H54 (cell line): ENCODE results near the gene RUNX2.
A peak's percentile ranks its signal among the peaks of the same experiment; 100 is the strongest.

ENCODE experiments used
- DNase-seq: peaks from one replicate; pipeline ENCODE4 v3.0.0; 2011; ENCODE audit warnings: low spot score, mixed read lengths; ENCODE audit not compliant: insufficient read length
- FAIRE-seq: peaks from 3 replicates; lab custom pipeline; 2011; peaks lifted over from hg19 to GRCh38; lab: Jason Lieb, UNC
- POLR2A ChIP-seq: IDR thresholded peaks from 2 replicates; pipeline ENCODE4 v1.6.1; 2011; ENCODE audit warnings: low read depth, mild to moderate bottlenecking, low read length

RUNX2 gene

DNA sequence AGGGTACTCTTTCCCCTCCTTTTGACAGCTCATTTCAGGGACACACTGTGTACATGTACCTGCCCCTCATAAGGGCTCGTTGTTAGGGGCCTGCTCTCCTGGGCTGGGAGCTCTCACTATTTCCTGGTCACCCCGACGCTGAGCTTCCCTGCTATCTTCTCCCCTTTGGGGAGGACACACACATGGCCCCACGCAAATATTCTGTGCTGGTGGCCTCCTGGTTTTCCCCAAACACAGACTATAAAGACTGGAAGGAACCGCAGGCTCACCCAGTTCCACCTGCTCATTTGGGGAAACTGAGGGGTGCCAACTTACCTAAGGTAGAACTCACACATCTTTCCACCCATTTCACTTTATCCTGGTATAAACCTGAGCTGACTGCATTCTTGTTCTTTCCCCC lies 351.0 kb downstream of the RUNX2 start:
- FAIRE-seq: no peak
- no peak for TF ChIP-seq POLR2A
- DNase-seq: no peak

DNA sequence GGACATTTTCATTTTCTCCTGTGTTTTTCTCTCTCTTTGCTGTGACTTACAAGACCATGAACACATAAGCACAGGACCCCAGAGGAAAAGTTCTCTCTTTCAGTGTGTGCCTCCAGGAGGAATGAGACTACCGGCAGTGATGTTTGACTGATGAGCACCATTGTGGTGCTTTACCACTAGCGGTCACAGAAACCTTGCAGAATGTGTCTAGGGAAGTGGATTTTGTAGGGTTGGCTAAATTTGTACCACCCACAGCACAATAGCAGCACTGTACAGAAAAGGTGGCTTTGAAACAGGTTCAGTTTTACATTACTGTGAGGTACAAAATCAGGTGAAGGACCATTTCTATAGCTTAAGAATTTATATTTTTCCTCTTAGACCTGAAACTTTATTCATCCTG lies 351.5 kb downstream of the RUNX2 start:
- FAIRE-seq: no peak
- TF ChIP-seq POLR2A: no peak

GRCh38 chr6:45681860-45682511 lies 353.9 kb downstream of the RUNX2 start:
- DNase-seq (no peak), FAIRE-seq (no peak)
- no peak for TF ChIP-seq POLR2A

More for the DNA sequence above, 351.5 kb downstream of the RUNX2 start:
- DNase-seq: no peak

- DNase-seq: no peak
- no peak for TF ChIP-seq POLR2A
- FAIRE-seq: no peak
These were observed 356.3 kb downstream of the RUNX2 start for GRCh38 chr6:45684476-45684875.

DNA sequence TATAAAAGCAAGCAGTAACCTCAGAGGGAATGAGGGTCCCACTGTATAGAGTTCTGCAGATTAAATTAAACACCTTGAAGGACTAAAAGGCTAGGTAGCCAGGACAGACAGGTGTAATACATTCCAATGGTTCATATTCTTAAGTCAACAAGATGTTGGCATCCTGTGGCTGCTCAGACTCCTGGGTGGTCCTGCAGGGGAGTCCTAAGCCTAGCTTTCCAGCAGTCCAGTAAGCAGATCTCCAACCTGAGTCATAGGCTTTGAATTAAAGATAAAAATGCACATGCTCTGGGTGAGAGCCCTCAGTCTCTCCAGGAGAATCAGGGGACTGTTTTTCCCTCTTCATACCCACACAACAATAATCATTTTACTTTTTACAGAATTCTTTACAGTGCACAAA lies 356.9 kb downstream of the RUNX2 start:
- DNase-seq (no peak), FAIRE-seq (no peak)
- no peak for TF ChIP-seq POLR2A

- no peak for FAIRE-seq
- no peak for DNase-seq
- TF ChIP-seq POLR2A: no peak
These were observed 358.9 kb downstream of the RUNX2 start for GRCh38 chr6:45686841-45687569.

GRCh38 chr6:45687570-45687969 lies 359.4 kb downstream of the RUNX2 start:
- no peak for TF ChIP-seq POLR2A
- FAIRE-seq (no peak), DNase-seq (no peak)

DNA sequence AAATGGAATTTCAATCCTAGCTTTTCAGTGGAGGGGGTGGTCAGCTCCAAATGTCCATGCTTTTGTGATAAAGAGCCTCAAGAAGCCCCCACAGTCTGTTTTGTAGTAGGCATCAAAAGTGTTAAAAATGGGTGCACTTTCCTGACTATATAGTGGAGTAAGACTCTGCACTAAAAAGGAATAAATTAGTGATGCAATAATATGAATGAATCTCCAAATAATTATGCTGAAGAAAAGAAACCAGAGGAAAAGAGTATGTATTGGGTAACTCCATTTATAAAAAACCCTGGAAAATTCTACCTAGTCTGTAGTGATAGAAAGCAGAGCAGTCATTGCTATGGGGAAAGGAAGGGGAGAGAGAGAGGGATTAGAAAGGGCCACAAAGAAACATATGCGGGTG lies 360.1 kb downstream of the RUNX2 start:
- no peak for TF ChIP-seq POLR2A
- no peak for DNase-seq
- FAIRE-seq: no peak

GRCh38 chr6:45689926-45690615 lies 361.9 kb downstream of the RUNX2 start:
- TF ChIP-seq POLR2A: no peak
- DNase-seq (no peak), FAIRE-seq (no peak)

DNA sequence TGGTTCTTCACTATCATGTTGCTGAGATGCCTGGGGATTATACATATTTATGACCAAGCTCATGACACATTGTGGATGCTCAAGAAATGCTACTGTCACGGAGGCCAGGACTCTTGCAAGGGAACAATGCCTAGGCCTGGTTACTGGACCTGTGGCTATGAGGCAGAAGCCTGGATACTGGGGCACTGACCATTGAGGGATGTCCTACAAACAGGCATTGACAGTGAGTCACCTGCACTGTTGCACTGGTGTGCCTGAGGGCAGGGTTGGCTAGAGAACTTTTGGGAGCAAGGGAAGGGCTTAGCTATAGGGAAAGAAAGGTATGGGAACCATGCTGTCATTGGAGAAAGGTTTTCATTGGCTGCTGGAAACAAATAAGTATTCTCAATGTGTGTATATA lies 362.7 kb downstream of the RUNX2 start:
- FAIRE-seq (no peak), DNase-seq (no peak)
- no peak for TF ChIP-seq POLR2A

- FAIRE-seq: no peak
- no peak for DNase-seq
- no peak for TF ChIP-seq POLR2A
These were observed 363.3 kb downstream of the RUNX2 start for GRCh38 chr6:45691426-45691825.

- no peak for FAIRE-seq
- no peak for TF ChIP-seq POLR2A
- no peak for DNase-seq
These were observed 363.9 kb downstream of the RUNX2 start for GRCh38 chr6:45692021-45692420.

DNA sequence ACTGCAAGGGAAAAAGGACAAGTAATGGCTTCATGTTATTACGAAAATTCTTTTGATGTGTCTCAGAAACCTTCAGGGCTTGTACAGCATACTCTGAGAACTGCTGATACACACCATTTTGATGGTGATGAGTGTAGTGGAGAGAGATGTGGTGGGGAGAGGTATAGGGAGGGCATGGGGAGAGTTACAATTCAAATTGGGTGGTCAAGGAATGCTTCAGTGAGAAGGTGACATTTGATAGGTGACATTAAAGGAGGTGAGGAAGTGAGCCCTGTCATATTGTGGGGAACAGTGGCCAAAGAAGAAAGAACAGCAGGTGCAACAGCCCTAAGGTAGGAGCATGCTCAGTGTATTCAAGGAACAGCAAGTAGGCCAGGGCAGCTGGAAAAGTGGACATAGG lies 368.6 kb downstream of the RUNX2 start:
- TF ChIP-seq POLR2A: no peak
- no peak for DNase-seq
- no peak for FAIRE-seq

DNA sequence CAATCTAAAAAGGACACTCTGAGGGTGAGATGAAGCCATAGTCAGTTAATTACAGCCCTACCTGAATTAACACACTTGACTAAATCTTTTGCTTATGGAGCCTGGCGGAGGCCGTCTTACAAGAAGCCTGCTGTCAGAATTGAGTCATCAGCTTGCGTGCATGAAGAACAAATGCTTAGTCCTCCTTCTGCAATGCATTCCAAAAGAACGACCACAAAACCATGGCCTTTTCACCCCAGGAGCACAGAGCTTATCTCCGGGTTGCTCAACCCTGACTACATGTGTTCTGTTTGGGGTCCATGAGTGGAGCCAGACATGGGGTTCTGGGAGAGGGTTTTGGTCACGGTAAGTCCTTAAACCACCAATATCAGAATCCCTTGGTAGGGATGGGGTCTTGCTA lies 369.5 kb downstream of the RUNX2 start:
- DNase-seq (peak; percentile 46), FAIRE-seq (peak; percentile 94)
- no peak for TF ChIP-seq POLR2A
